WERI-Rb-1 (cell line): ENCODE measurements around the gene ETV7.

Experiments
- DNase-seq: peaks from one replicate; pipeline ENCODE4 v3.0.0-alpha.2; 2020
- H3K27ac ChIP-seq: fragments of 250-450 bp; sonication (Bioruptor Pico); 2 replicates; pipeline ENCODE4 v1.5.1; 2020; ENCODE audit warnings: mild to moderate bottlenecking, moderate library complexity
- H3K27me3 ChIP-seq: fragments of 250-450 bp; sonication (Bioruptor Pico); 2 replicates; pipeline ENCODE4 v1.5.1; 2021; ENCODE audit warnings: mild to moderate bottlenecking, low read depth, moderate library complexity; ENCODE audit not compliant: insufficient read depth, severe bottlenecking
- H3K36me3 ChIP-seq: fragments of 250-450 bp; sonication (Bioruptor Pico); 2 replicates; pipeline ENCODE4 v1.5.1; 2020; ENCODE audit warnings: mild to moderate bottlenecking, moderate library complexity
- H3K4me3 ChIP-seq: 2 replicates; pipeline ENCODE4 v1.5.1; 2011; ENCODE audit warnings: low read depth, mild to moderate bottlenecking, control low read depth, low read length
- H3K9me3 ChIP-seq: fragments of 250-450 bp; sonication (Bioruptor Pico); 2 replicates; pipeline ENCODE4 v1.5.1; 2021; ENCODE audit warnings: mild to moderate bottlenecking, moderate library complexity; ENCODE audit not compliant: severe bottlenecking
- CTCF ChIP-seq: IDR thresholded peaks from 2 replicates; pipeline ENCODE4 v1.5.1; 2011; ENCODE audit warnings: low read depth, mild to moderate bottlenecking, control low read depth, inconsistent platforms, low read length

Gene ETV7

GRCh38 chr6:36329798-36330291 is 57.6 kb downstream of the ETV7 start:
- Histone ChIP-seq H3K4me3 (no peak overlapping the region), H3K27ac (no peak overlapping the region), H3K27me3 (no peaks in the 10 kb centered on the region), H3K36me3 (no peaks in the 10 kb centered on the region), H3K9me3 (no peaks in the 10 kb centered on the region)
- no peak for DNase-seq
- TF ChIP-seq CTCF, result 0 out of 2 replicates have a peak, but pooled peaks have one; percentile 2

GRCh38 chr6:36328600-36328999 is 58.9 kb downstream of the ETV7 start:
- H3K36me3 ChIP-seq, result no peaks in the 10 kb centered on the region
- DNase-seq, result no peak
- no peaks in the 10 kb centered on the region for H3K27me3 ChIP-seq
- no peaks in the 10 kb centered on the region for H3K9me3 ChIP-seq
- no peak overlapping the region for H3K27ac ChIP-seq
- TF ChIP-seq CTCF, result no peak
- no peak overlapping the region for H3K4me3 ChIP-seq

GRCh38 chr6:36327919-36328236 is 59.6 kb downstream of the ETV7 start:
- no peak for TF ChIP-seq CTCF
- no peak overlapping the region for H3K4me3 ChIP-seq
- no peaks in the 10 kb centered on the region for H3K27me3 ChIP-seq
- no peak for DNase-seq
- no peaks in the 10 kb centered on the region for H3K9me3 ChIP-seq
- H3K27ac ChIP-seq, result no peak overlapping the region
- no peaks in the 10 kb centered on the region for H3K36me3 ChIP-seq

GRCh38 chr6:36327226-36327918 is 60.1 kb downstream of the ETV7 start:
- Histone ChIP-seq H3K27ac (no peak overlapping the region), H3K36me3 (no peaks in the 10 kb centered on the region), H3K9me3 (no peaks in the 10 kb centered on the region), H3K4me3 (no peak overlapping the region), H3K27me3 (no peaks in the 10 kb centered on the region)
- TF ChIP-seq CTCF, result no peak
- DNase-seq, result no peak

DNA sequence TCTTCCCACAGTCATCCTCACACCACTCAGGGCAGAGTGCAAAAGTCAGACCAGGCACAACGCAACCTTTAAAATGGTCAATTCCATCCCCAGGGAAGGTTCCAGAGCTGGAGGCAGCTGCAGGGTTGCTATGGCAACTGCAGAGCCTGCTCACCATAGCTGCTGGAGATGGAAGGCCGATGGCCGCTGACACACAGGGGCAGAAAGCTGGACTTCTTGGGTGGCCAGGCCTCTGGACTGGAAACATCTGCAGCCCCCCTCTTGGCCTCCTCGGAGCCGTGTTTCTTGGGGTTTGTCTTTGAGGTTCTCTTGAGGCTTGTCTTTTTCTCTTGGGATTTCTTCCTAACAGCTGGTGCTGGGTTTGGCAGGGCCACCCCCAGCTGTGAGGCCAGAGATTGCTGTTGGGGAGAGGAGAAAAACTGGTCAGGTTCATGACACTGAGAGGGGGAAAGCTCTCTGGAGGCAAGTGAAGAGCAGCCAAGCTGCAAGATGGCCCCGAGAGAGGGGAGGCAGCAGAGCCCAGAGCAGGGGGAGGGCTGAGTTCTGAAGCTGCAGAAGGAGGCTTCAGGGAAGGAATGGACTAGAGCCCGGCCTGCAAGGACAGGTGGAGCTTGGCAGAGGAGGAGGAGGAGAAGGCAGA is 61.0 kb downstream of the ETV7 start:
- no peaks in the 10 kb centered on the region for H3K9me3 ChIP-seq
- DNase-seq, result no peak
- H3K27me3 ChIP-seq, result no peaks in the 10 kb centered on the region
- H3K4me3 ChIP-seq, result no peak overlapping the region
- H3K36me3 ChIP-seq, result no peaks in the 10 kb centered on the region
- H3K27ac ChIP-seq, result no peak overlapping the region
- no peak for TF ChIP-seq CTCF
